ENCODE measurements around the gene MAP1LC3A. TPM values are rescaled to one million over a fixed set of nuclear protein-coding genes. Genes with fewer than 3 reads are reported as not detected.

Gene MAP1LC3A
- total RNA-seq, 1 experiment from 2014 or later = 16.9 TPM

DNA sequence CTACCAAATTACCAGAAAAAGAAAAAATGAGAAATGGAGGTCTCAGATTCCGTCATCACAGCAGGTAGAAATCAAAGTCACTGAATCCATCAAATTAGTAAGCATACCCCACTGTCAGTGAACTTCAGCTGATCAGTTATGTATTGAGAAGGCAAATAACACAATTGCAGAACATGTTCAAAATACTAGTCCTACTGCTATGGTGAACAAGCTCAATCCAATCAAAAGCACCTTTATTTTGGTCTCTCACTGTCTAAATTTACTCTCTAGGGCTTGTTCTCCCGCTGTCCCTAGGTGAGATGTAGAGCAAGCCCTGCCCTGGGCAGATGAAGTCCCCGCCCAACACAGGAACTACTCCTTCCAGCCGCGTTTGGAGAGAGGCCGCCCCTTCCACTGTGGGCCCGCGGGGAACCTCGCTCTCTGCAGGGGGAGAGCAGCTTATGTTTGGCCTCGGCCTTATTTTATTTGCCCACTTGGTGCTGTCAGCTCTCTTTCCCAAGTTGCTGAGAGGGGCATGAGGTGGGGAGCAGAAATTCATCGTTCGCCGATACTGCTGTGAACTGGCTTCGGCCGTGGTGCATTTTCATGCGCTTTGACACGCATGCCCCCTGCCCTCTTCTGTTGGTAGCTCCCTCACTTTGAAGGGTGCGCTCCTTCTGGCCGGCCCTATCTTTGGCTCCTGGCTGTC is 14.3 kb upstream of the MAP1LC3A start:
- Histone ChIP-seq H3K36me3 (ENCODE audit: insufficient read depth, low read length, poor library complexity, severe bottlenecking) (peaks cover 16% of the 10 kb centered on the region), H3K27ac (ENCODE audit: low read depth, low read length, poor library complexity, severe bottlenecking) (no peak overlapping the region), H3K9me3 (ENCODE audit: low read depth, low read length, poor library complexity, severe bottlenecking) (no peaks in the 10 kb centered on the region), H3K4me1 (ENCODE audit: insufficient read depth, low read length, poor library complexity, severe bottlenecking) (no peaks in the 10 kb centered on the region), H3K4me3 (ENCODE audit: low read depth, low read length, poor library complexity, severe bottlenecking) (no peak overlapping the region), H3K27me3 (replicated peaks; ENCODE audit: insufficient read depth, low read depth, low read length, poor library complexity) (no peaks in the 10 kb centered on the region)
- DNase-seq (ENCODE audit: low spot score) = no peak
- BruUV-seq (replicated peaks) = no TSS peak
- ChIA-PET POLR2A (ENCODE audit: low non-redundant PET) (interaction anchor here (0.5 kb wide), 1 partner anchor 50 kb away, joined by 3 read pairs; no protein-coding TSS in a partner anchor), CTCF (interaction anchor here (1.1 kb wide), 1 partner anchor 27 kb away, joined by 3 read pairs; no protein-coding TSS in a partner anchor)
- TF ChIP-seq EZH2 (IDR thresholded peaks at IDR 0.05; ENCODE audit: borderline replicate concordance, low read depth, low read length, poor library complexity, severe bottlenecking) = no peak
- TF ChIP-seq, protein P1, sequence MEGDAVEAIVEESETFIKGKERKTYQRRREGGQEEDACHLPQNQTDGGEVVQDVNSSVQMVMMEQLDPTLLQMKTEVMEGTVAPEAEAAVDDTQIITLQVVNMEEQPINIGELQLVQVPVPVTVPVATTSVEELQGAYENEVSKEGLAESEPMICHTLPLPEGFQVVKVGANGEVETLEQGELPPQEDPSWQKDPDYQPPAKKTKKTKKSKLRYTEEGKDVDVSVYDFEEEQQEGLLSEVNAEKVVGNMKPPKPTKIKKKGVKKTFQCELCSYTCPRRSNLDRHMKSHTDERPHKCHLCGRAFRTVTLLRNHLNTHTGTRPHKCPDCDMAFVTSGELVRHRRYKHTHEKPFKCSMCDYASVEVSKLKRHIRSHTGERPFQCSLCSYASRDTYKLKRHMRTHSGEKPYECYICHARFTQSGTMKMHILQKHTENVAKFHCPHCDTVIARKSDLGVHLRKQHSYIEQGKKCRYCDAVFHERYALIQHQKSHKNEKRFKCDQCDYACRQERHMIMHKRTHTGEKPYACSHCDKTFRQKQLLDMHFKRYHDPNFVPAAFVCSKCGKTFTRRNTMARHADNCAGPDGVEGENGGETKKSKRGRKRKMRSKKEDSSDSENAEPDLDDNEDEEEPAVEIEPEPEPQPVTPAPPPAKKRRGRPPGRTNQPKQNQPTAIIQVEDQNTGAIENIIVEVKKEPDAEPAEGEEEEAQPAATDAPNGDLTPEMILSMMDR (conservative IDR thresholded peaks at IDR 0.05; ENCODE audit: low read depth, low read length) = no peak
- intact Hi-C loops (cut with micrococcal nuclease; ENCODE audit: unreplicated experiment) = no loop called here

DNA sequence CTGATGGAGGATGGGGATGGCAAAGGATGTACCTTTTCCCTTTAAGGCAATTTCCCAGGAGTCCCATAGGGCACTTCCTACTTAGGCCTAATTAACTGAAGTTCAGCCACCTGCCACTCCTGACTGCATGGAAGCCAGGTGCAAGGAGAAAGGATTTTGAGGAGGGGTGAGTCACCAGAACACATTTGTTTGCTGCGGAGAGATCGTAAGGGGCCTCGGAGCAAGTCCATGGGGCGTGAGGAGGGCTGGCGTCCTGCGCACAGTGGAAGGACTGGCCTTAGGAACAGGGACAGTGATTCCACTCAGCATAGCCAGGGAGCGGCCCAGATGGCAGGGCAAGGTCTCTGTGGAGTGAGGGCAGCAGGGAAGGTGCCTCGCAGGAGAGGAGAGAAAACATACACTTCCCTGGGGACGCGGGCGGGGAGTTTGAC is 11.8 kb upstream of the MAP1LC3A start:
- no peak for DNase-seq (ENCODE audit: low spot score)
- intact Hi-C loops (cut with micrococcal nuclease; ENCODE audit: unreplicated experiment) = no loop called here
- no peak for TF ChIP-seq EZH2 (IDR thresholded peaks at IDR 0.05; ENCODE audit: borderline replicate concordance, low read depth, low read length, poor library complexity, severe bottlenecking)
- TF ChIP-seq, protein P1 (conservative IDR thresholded peaks at IDR 0.05; ENCODE audit: low read depth, low read length) = no peak
- no peaks in the 10 kb centered on the region for H3K36me3 ChIP-seq (ENCODE audit: insufficient read depth, low read length, poor library complexity, severe bottlenecking)
- BruUV-seq (replicated peaks) = no TSS peak
- H3K9me3 ChIP-seq (ENCODE audit: low read depth, low read length, poor library complexity, severe bottlenecking) = no peaks in the 10 kb centered on the region
- H3K27me3 ChIP-seq (replicated peaks; ENCODE audit: insufficient read depth, low read depth, low read length, poor library complexity) = no peaks in the 10 kb centered on the region
- no peak overlapping the region for H3K27ac ChIP-seq (ENCODE audit: low read depth, low read length, poor library complexity, severe bottlenecking)
- POLR2A ChIA-PET (ENCODE audit: low non-redundant PET) = no interaction called here
- H3K4me3 ChIP-seq (ENCODE audit: low read depth, low read length, poor library complexity, severe bottlenecking) = no peak overlapping the region
- CTCF ChIA-PET = no interaction called here
- H3K4me1 ChIP-seq (ENCODE audit: insufficient read depth, low read length, poor library complexity, severe bottlenecking) = no peaks in the 10 kb centered on the region

DNA sequence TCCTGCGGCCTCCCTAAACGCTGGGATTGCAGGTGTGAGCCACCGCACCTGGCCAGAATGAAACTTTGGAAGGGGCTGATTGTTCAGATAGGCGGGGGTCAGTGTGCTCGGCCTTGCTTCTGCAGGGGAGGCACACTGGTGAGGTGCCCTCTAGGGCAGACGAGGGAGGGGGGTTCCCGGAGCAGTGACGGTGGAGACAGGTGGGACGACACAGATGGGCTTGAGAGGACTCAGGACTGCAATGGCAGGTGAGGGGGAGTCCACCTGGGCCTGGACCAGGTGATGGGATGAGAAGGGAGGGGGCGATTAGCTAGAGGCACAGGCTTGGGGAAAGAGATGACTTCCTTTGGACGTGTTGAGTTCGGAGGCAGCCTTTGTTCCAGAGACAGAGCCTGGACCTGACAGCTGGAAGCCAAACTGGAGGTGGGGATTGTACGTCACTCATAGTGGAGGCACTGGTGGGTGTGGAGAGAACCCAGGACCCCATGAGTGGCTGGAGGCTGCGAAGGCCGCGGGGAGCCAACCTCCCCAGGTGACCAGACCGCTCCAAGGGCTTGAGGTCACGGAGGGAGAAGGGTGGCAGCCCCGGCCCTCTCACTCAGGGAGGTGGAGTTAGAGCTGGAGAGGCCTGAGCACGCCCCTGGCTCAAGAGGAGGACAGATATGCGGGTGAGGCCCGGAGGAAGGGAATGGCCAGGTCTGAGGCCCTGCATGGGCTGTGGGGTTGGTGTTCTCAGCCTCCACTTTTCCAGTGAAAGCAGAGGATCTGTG is 10.5 kb upstream of the MAP1LC3A start:
- H3K4me1 ChIP-seq (ENCODE audit: insufficient read depth, low read length, poor library complexity, severe bottlenecking) = no peaks in the 10 kb centered on the region
- CTCF ChIA-PET = interaction anchor here (0.6 kb wide), 1 partner anchor 146 kb away, joined by 8 read pairs; no protein-coding TSS in a partner anchor
- H3K4me3 ChIP-seq (ENCODE audit: low read depth, low read length, poor library complexity, severe bottlenecking) = no peak overlapping the region
- H3K27ac ChIP-seq (ENCODE audit: low read depth, low read length, poor library complexity, severe bottlenecking) = no peak overlapping the region
- no peaks in the 10 kb centered on the region for H3K36me3 ChIP-seq (ENCODE audit: insufficient read depth, low read length, poor library complexity, severe bottlenecking)
- no peaks in the 10 kb centered on the region for H3K27me3 ChIP-seq (replicated peaks; ENCODE audit: insufficient read depth, low read depth, low read length, poor library complexity)
- TF ChIP-seq, protein P1 (conservative IDR thresholded peaks at IDR 0.05; ENCODE audit: low read depth, low read length) = no peak
- TF ChIP-seq EZH2 (IDR thresholded peaks at IDR 0.05; ENCODE audit: borderline replicate concordance, low read depth, low read length, poor library complexity, severe bottlenecking) = no peak
- POLR2A ChIA-PET (ENCODE audit: low non-redundant PET) = interaction anchor here (0.6 kb wide), 1 partner anchor 177 kb away, joined by 3 read pairs; no protein-coding TSS in a partner anchor
- no TSS peak for BruUV-seq (replicated peaks)
- intact Hi-C loops (cut with micrococcal nuclease; ENCODE audit: unreplicated experiment) = no loop called here
- DNase-seq (ENCODE audit: low spot score) = no peak
- no peaks in the 10 kb centered on the region for H3K9me3 ChIP-seq (ENCODE audit: low read depth, low read length, poor library complexity, severe bottlenecking)
